SH-SY5Y (cell line): ENCODE measurements around the gene OR13A1.

Source experiments
- GATA2 ChIP-seq: IDR thresholded peaks from 2 replicates; pipeline ENCODE4 v1.6.1; 2011; ENCODE audit warnings: mild to moderate bottlenecking, low read depth, low read length
- GATA3 ChIP-seq: IDR thresholded peaks from 2 replicates; pipeline ENCODE4 v1.6.1; 2011; ENCODE audit warnings: low read depth, mild to moderate bottlenecking, low read length, moderate library complexity

DNA sequence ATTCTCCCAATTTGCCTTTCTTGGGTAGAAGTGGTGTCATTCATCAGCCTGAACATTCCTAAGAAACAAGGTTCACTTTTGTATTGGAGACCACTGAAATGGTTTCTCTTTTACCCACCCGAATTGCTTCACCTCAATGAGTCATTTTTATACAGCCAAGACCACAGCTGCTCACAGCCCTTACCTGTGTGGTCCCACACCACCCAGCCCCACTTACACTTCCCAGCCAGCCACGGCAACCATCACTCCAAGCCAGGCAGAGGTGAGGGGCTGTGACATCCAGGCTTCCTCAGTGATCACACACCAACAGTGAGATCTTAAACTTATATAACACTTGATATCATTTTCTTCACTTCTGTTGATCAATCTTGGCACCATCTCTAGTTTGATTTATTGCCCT, 20.7 kb downstream of the OR13A1 start:
- TF ChIP-seq GATA3 (no peak), GATA2 (no peak)
